Parathyroid adenoma (tissue), 2 donors: Measurements from ENCODE around the gene ST7.

Experiments
- H2AFZ ChIP-seq: fragments of 300-600 bp; sonication (generic); one replicate; pipeline ENCODE4 v1.7.0; 2017; ENCODE audit warnings: antibody characterized with exemption, mild to moderate bottlenecking
- H3K27ac ChIP-seq: fragments of 300-600 bp; sonication (generic); one replicate; pipeline ENCODE4 v1.7.0; 2017
- H3K27me3 ChIP-seq: fragments of 300-600 bp; sonication (generic); one replicate; pipeline ENCODE4 v1.7.0; 2017; ENCODE audit warnings: low read length; ENCODE audit not compliant: control insufficient read depth, insufficient read depth
- H3K36me3 ChIP-seq: fragments of 300-600 bp; sonication (generic); one replicate; pipeline ENCODE4 v1.7.0; 2017; ENCODE audit warnings: low read length; ENCODE audit not compliant: control insufficient read depth, insufficient read depth
- H3K4me1 ChIP-seq: fragments of 300-600 bp; sonication (generic); one replicate; pipeline ENCODE4 v1.7.0; 2017; ENCODE audit warnings: control low read depth
- H3K4me2 ChIP-seq: fragments of 300-600 bp; sonication (generic); one replicate; pipeline ENCODE4 v1.7.0; 2017; ENCODE audit warnings: low read length
- H3K4me3 ChIP-seq: fragments of 300-600 bp; sonication (generic); one replicate; pipeline ENCODE4 v1.7.0; 2017; ENCODE audit warnings: low read depth, low read length
- H3K79me2 ChIP-seq: fragments of 300-600 bp; sonication (generic); one replicate; pipeline ENCODE4 v1.7.0; 2017; ENCODE audit warnings: control low read depth
- H3K9ac ChIP-seq: fragments of 300-600 bp; sonication (generic); one replicate; pipeline ENCODE4 v1.7.0; 2017; ENCODE audit warnings: mild to moderate bottlenecking
- H3K9me3 ChIP-seq: fragments of 300-600 bp; sonication (generic); one replicate; pipeline ENCODE4 v1.7.0; 2017; ENCODE audit warnings: low read length; ENCODE audit not compliant: control insufficient read depth
- CTCF ChIP-seq: fragments of 300-600 bp; sonication (generic); IDR thresholded peaks from one replicate; pipeline ENCODE4 v1.7.0; 2017; ENCODE audit warnings: antibody characterized with exemption, mild to moderate bottlenecking
- donor health status: primary hyperparathyroidism.

Gene ST7

GRCh38 chr7:116994611-116995010, 41.3 kb downstream of the ST7 start:
- no peak overlapping the region for H3K4me3 ChIP-seq
- no peak overlapping the region for H2AFZ ChIP-seq
- H3K27ac ChIP-seq = no peak overlapping the region
- TF ChIP-seq CTCF = no peak
- no peak overlapping the region for H3K9ac ChIP-seq
- H3K9me3 ChIP-seq = no peaks in the 10 kb centered on the region
- H3K79me2 ChIP-seq = peaks cover 22% of the 10 kb centered on the region
- no peaks in the 10 kb centered on the region for H3K27me3 ChIP-seq
- no peak overlapping the region for H3K4me2 ChIP-seq
- no peaks in the 10 kb centered on the region for H3K36me3 ChIP-seq
- H3K4me1 ChIP-seq = peaks cover 3% of the 10 kb centered on the region

- H3K4me1 ChIP-seq = peaks cover 3% of the 10 kb centered on the region
- H3K9me3 ChIP-seq = no peaks in the 10 kb centered on the region
- H3K36me3 ChIP-seq = no peaks in the 10 kb centered on the region
- no peak overlapping the region for H3K27ac ChIP-seq
- peaks cover 4% of the 10 kb centered on the region for H3K79me2 ChIP-seq
- H3K4me3 ChIP-seq = no peak overlapping the region
- no peak overlapping the region for H2AFZ ChIP-seq
- no peak overlapping the region for H3K4me2 ChIP-seq
- no peak for TF ChIP-seq CTCF
- H3K9ac ChIP-seq = no peak overlapping the region
- H3K27me3 ChIP-seq = no peaks in the 10 kb centered on the region
Measured at GRCh38 chr7:116997972-116998371, 44.7 kb downstream of the ST7 start.

- H3K27ac ChIP-seq = no peak overlapping the region
Measured at GRCh38 chr7:116998567-116999175, 45.4 kb downstream of the ST7 start.

GRCh38 chr7:116999311-116999710, 46.0 kb downstream of the ST7 start:
- peaks cover 9% of the 10 kb centered on the region for H3K79me2 ChIP-seq
- no peak overlapping the region for H3K4me2 ChIP-seq
- TF ChIP-seq CTCF = no peak
- H3K4me1 ChIP-seq = peaks cover 3% of the 10 kb centered on the region
- H3K27ac ChIP-seq = no peak overlapping the region
- no peaks in the 10 kb centered on the region for H3K36me3 ChIP-seq
- H3K27me3 ChIP-seq = no peaks in the 10 kb centered on the region
- no peak overlapping the region for H3K9ac ChIP-seq
- H3K9me3 ChIP-seq = no peaks in the 10 kb centered on the region
- no peak overlapping the region for H2AFZ ChIP-seq
- H3K4me3 ChIP-seq = no peak overlapping the region

More at GRCh38 chr7:116998567-116999175, 45.4 kb downstream of the ST7 start:
- H3K9ac ChIP-seq = no peak overlapping the region
- no peak for TF ChIP-seq CTCF
- no peak overlapping the region for H3K4me3 ChIP-seq
- no peak overlapping the region for H2AFZ ChIP-seq
- peaks cover 8% of the 10 kb centered on the region for H3K79me2 ChIP-seq
- H3K4me2 ChIP-seq = no peak overlapping the region
- peaks cover 3% of the 10 kb centered on the region for H3K4me1 ChIP-seq
- no peaks in the 10 kb centered on the region for H3K27me3 ChIP-seq
- no peaks in the 10 kb centered on the region for H3K9me3 ChIP-seq
- no peaks in the 10 kb centered on the region for H3K36me3 ChIP-seq

- Histone ChIP-seq H3K27me3 (no peaks in the 10 kb centered on the region), H3K79me2 (peaks cover 9% of the 10 kb centered on the region), H3K9ac (no peak overlapping the region), H3K4me1 (peaks cover 3% of the 10 kb centered on the region), H3K27ac (no peak overlapping the region), H3K36me3 (no peaks in the 10 kb centered on the region), H3K9me3 (no peaks in the 10 kb centered on the region), H3K4me2 (no peak overlapping the region), H3K4me3 (no peak overlapping the region), H2AFZ (no peak overlapping the region)
- TF ChIP-seq CTCF = no peak
Measured at GRCh38 chr7:117001283-117001682, 48.0 kb downstream of the ST7 start.
